ENCODE results near the gene RBFOX2. TPM values are rescaled to one million over a fixed set of nuclear protein-coding genes. Genes with fewer than 3 reads are reported as not detected.
"Not testable (repeated sequence)": the region's sequence is repeated elsewhere in the genome, so short reads cannot be mapped to it uniquely, and the experiment has no call there.

Gene RBFOX2
- total and polyA plus RNA-seq, 2 donors from 2014 or later, result 17.2 to 68.6 TPM

DNA sequence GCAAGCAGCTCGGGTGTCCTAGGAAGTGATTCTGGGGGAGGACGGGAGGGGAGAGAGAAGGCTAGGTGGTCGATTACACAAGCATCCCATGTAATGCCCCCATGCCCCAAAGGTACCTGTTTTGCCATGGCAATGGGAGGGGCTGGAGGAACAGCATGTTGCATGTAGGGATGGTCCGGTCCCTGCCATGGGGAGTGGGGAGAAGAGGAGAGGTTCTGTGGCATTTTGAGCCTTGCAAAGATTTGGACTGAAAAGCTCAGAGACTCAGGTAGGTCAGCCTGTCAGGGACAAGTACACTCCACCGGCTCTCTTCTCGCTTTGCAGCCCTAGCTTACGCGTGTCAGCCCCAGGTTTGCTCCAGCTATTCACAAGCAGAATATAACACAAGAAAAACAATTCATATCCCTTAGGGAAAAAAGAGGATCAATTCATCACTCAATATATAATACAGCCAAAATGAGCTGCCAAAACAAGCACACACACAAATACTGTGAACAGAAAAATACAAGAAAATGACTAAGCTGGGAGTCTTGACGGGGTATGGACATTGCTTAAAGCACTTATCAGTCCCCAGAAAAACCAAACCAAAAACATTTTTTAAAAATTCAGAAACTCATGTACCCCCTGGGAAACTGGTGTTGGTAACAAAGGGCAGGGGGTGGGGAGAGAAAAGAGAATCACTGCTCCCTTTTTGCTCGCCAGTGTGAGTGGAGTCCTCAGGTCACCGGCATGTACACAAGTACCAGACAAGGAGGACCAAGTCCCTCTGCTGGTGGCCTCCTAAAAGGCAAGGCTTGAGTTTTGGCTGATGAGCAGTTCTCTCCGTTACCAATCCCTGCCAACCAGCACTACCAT lies 289.3 kb downstream of the RBFOX2 start:
- FAIRE-seq, result no peak
- H3K4me3 ChIP-seq (ENCODE audit: low read length in 3 of 3), result no peak overlapping the region
- TF ChIP-seq, protein P1, sequence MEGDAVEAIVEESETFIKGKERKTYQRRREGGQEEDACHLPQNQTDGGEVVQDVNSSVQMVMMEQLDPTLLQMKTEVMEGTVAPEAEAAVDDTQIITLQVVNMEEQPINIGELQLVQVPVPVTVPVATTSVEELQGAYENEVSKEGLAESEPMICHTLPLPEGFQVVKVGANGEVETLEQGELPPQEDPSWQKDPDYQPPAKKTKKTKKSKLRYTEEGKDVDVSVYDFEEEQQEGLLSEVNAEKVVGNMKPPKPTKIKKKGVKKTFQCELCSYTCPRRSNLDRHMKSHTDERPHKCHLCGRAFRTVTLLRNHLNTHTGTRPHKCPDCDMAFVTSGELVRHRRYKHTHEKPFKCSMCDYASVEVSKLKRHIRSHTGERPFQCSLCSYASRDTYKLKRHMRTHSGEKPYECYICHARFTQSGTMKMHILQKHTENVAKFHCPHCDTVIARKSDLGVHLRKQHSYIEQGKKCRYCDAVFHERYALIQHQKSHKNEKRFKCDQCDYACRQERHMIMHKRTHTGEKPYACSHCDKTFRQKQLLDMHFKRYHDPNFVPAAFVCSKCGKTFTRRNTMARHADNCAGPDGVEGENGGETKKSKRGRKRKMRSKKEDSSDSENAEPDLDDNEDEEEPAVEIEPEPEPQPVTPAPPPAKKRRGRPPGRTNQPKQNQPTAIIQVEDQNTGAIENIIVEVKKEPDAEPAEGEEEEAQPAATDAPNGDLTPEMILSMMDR (IDR thresholded peaks at IDR 0.05; ENCODE audit: borderline replicate concordance, extremely low read depth, insufficient read depth), result no peak
- peaks cover 0 to 2% (median 0%) of the 10 kb centered on the region in 3 donors for H3K4me1 ChIP-seq (ENCODE audit: control insufficient read depth in 2 of 3, insufficient read depth in 2 of 3, low read depth in 1 of 3, low read length in 3 of 3)
- DNase-seq, result peak in 1 of 5 donors; percentile 26
- H3K27ac ChIP-seq (ENCODE audit: low read depth in 2 of 2, low read length in 2 of 2), result no peak overlapping the region
- no peaks in the 10 kb centered on the region for H3K27me3 ChIP-seq (ENCODE audit: control insufficient read depth, insufficient read depth, low read length)
- peaks cover 0 to 11% (median 0%) of the 10 kb centered on the region in 3 donors for H3K36me3 ChIP-seq (ENCODE audit: control insufficient read depth in 2 of 3, insufficient read depth in 3 of 3, low read length in 3 of 3)
- intact Hi-C loops (cut with DNase I), result no loop called here
- no peaks in the 10 kb centered on the region for H3K9me3 ChIP-seq (ENCODE audit: control insufficient read depth in 2 of 3, insufficient read depth in 1 of 3, low read length in 3 of 3)
- H3K9ac ChIP-seq (ENCODE audit: low read length in 3 of 3), result no peak overlapping the region

DNA sequence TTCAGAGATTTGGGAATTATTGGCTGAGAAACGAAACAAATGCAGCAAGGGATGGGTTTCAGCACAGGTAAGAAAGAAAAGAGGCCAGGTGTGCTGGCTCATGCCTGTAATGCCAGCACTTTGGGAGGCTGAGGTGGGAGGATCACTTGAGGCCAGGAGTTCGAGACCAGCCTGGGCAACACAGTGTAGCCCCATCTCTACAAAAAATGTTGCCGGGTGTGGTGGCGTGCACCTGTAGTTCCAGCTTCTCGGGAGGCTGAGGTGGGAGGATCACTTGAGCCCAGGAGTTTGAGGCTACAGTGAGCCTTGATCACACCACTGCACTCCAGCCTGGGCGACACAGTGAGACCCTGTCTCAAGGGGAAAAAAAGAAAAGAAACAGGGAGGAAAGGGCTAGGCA lies 290.7 kb downstream of the RBFOX2 start:
- DNase-seq; H3K27me3 ChIP-seq (ENCODE audit: control insufficient read depth, insufficient read depth, low read length); FAIRE-seq; H3K4me3 ChIP-seq (ENCODE audit: low read length in 3 of 3); H3K9me3 ChIP-seq (ENCODE audit: control insufficient read depth in 2 of 3, insufficient read depth in 1 of 3, low read length in 3 of 3); H3K36me3 ChIP-seq (ENCODE audit: control insufficient read depth in 2 of 3, insufficient read depth in 3 of 3, low read length in 3 of 3); H3K9ac ChIP-seq (ENCODE audit: low read length in 3 of 3); H3K27ac ChIP-seq (ENCODE audit: low read depth in 2 of 2, low read length in 2 of 2); intact Hi-C loops (cut with DNase I); H3K4me1 ChIP-seq (ENCODE audit: control insufficient read depth in 2 of 3, insufficient read depth in 2 of 3, low read depth in 1 of 3, low read length in 3 of 3): not testable (repeated sequence)

DNA sequence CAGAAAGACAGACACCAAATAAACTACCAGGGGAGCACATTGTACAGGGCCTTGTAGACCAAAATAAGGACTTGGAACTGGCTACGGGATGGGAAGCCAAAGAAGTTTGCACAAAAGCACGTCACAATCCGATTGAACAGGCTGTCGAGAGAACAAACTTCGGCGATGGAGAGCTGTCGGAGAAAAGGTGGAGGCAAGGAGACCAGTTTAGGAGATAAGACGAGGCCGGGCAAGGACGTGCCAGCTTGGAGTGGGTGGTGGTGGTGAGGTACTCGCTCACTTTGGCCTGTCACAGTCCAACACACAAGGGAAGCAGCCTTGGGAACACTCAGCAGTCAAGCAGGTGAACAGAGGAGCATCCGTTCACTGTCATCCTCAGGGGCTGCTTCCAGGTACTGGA lies 291.9 kb downstream of the RBFOX2 start:
- Histone ChIP-seq H3K27ac (ENCODE audit: low read depth in 2 of 2, low read length in 2 of 2) (no peak overlapping the region), H3K27me3 (ENCODE audit: control insufficient read depth, insufficient read depth, low read length) (no peaks in the 10 kb centered on the region), H3K4me3 (ENCODE audit: low read length in 3 of 3) (no peak overlapping the region), H3K4me1 (ENCODE audit: control insufficient read depth in 2 of 3, insufficient read depth in 2 of 3, low read depth in 1 of 3, low read length in 3 of 3) (peaks cover 0 to 2% (median 0%) of the 10 kb centered on the region in 3 donors), H3K9me3 (ENCODE audit: control insufficient read depth in 2 of 3, insufficient read depth in 1 of 3, low read length in 3 of 3) (no peaks in the 10 kb centered on the region), H3K9ac (ENCODE audit: low read length in 3 of 3) (no peak overlapping the region), H3K36me3 (ENCODE audit: control insufficient read depth in 2 of 3, insufficient read depth in 3 of 3, low read length in 3 of 3) (no peaks in the 10 kb centered on the region)
- TF ChIP-seq, protein P1 (IDR thresholded peaks at IDR 0.05; ENCODE audit: borderline replicate concordance, extremely low read depth, insufficient read depth), result no peak
- intact Hi-C loops (cut with DNase I), result no loop called here
- no peak for FAIRE-seq
- DNase-seq, result no peak

DNA sequence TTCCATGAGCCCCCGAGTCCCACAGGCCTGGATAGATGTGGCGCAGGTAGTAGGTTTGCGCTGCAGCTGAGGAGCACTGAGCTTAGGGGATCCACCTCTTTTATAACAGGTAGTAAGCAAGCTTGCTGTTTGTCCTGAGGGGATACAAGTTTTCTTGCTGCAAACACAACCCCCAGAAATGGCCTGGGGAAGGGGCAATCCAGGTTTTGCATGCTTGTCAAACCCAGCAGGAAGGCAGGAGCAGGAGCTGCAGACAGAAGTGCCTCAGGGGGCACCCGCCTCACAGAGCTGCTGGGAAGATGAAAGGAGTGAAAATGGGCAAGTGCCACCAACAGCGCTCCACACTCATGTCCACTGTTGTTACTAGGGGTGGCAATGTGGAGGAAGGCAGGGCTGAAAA lies 292.5 kb downstream of the RBFOX2 start:
- Histone ChIP-seq H3K4me3 (ENCODE audit: low read length in 3 of 3) (no peak overlapping the region), H3K4me1 (ENCODE audit: control insufficient read depth in 2 of 3, insufficient read depth in 2 of 3, low read depth in 1 of 3, low read length in 3 of 3) (peaks cover 0 to 2% (median 0%) of the 10 kb centered on the region in 3 donors), H3K9ac (ENCODE audit: low read length in 3 of 3) (no peak overlapping the region), H3K36me3 (ENCODE audit: control insufficient read depth in 2 of 3, insufficient read depth in 3 of 3, low read length in 3 of 3) (no peaks in the 10 kb centered on the region), H3K9me3 (ENCODE audit: control insufficient read depth in 2 of 3, insufficient read depth in 1 of 3, low read length in 3 of 3) (no peaks in the 10 kb centered on the region), H3K27ac (ENCODE audit: low read depth in 2 of 2, low read length in 2 of 2) (no peak overlapping the region), H3K27me3 (ENCODE audit: control insufficient read depth, insufficient read depth, low read length) (no peaks in the 10 kb centered on the region)
- intact Hi-C loops (cut with DNase I), result no loop called here
- TF ChIP-seq, protein P1 (IDR thresholded peaks at IDR 0.05; ENCODE audit: borderline replicate concordance, extremely low read depth, insufficient read depth), result no peak
- no peak for FAIRE-seq
- no peak for DNase-seq
